ENCODE data around the gene ZNF169. TPM values are rescaled to one million over a fixed set of nuclear protein-coding genes. Genes with fewer than 3 reads are reported as not detected.

Gene ZNF169
- polyA plus RNA-seq, 1 donor from 2014 or later = 8.3 TPM

GRCh38 chr9:94281101-94281500, 22.0 kb downstream of the ZNF169 start:
- H3K27ac ChIP-seq (ENCODE audit: low read length) = no peak overlapping the region
- H3K79me2 ChIP-seq (replicated peaks; ENCODE audit: insufficient read depth, low read length) = no peaks in the 10 kb centered on the region
- no peaks in the 10 kb centered on the region for H3K36me3 ChIP-seq (ENCODE audit: insufficient read depth, low read length)
- TF ChIP-seq EZH2 (IDR thresholded peaks at IDR 0.05; ENCODE audit: borderline replicate concordance, insufficient read depth, low read length, poor library complexity, severe bottlenecking) = no peak
- no peak for TF ChIP-seq RAD21 (conservative IDR thresholded peaks at IDR 0.05)
- TF ChIP-seq EP300 (conservative IDR thresholded peaks at IDR 0.05; ENCODE audit: poor library complexity, severe bottlenecking) = no peak
- TF ChIP-seq MXI1 (conservative IDR thresholded peaks at IDR 0.05; ENCODE audit: poor library complexity, severe bottlenecking) = no peak
- no peak for TF ChIP-seq TAF1 (IDR thresholded peaks at IDR 0.05; ENCODE audit: low read depth)
- no peak for TF ChIP-seq SMC3 (conservative IDR thresholded peaks at IDR 0.05; ENCODE audit: poor library complexity)
- TF ChIP-seq POLR2AphosphoS5 (IDR thresholded peaks at IDR 0.05) = no peak
- no peak for TF ChIP-seq CTCF (IDR thresholded peaks at IDR 0.05; ENCODE audit: poor library complexity, severe bottlenecking)
- TF ChIP-seq REST (IDR thresholded peaks at IDR 0.05; ENCODE audit: borderline replicate concordance) = no peak
- no peak overlapping the region for H2AFZ ChIP-seq (ENCODE audit: low read depth, low read length)
- no peak overlapping the region for H3K4me2 ChIP-seq (ENCODE audit: low read length)
- no peak overlapping the region for H3K4me3 ChIP-seq (ENCODE audit: low read length)
- no peaks in the 10 kb centered on the region for H4K20me1 ChIP-seq (ENCODE audit: insufficient read depth)
- H3K9me3 ChIP-seq (ENCODE audit: low read length) = no peaks in the 10 kb centered on the region
- H3K27me3 ChIP-seq (ENCODE audit: insufficient read depth, low read depth, low read length) = no peaks in the 10 kb centered on the region
- H3K9ac ChIP-seq (ENCODE audit: low read length) = no peak overlapping the region
- no peaks in the 10 kb centered on the region for H3K9me2 ChIP-seq (ENCODE audit: insufficient read depth, low read length)
- H3F3A ChIP-seq (ENCODE audit: insufficient read depth, low read length, poor library complexity, severe bottlenecking) = no peaks in the 10 kb centered on the region

- H4K20me1 ChIP-seq (ENCODE audit: insufficient read depth) = no peaks in the 10 kb centered on the region
- no peak overlapping the region for H3K27ac ChIP-seq (ENCODE audit: low read length)
- H3K4me3 ChIP-seq (ENCODE audit: low read length) = no peak overlapping the region
- H3K9me3 ChIP-seq (ENCODE audit: low read length) = no peaks in the 10 kb centered on the region
- TF ChIP-seq RAD21 (conservative IDR thresholded peaks at IDR 0.05) (no peak), EP300 (conservative IDR thresholded peaks at IDR 0.05; ENCODE audit: poor library complexity, severe bottlenecking) (no peak), SMC3 (conservative IDR thresholded peaks at IDR 0.05; ENCODE audit: poor library complexity) (no peak), MXI1 (conservative IDR thresholded peaks at IDR 0.05; ENCODE audit: poor library complexity, severe bottlenecking) (no peak), POLR2AphosphoS5 (IDR thresholded peaks at IDR 0.05) (no peak), TAF1 (IDR thresholded peaks at IDR 0.05; ENCODE audit: low read depth) (no peak), CTCF (IDR thresholded peaks at IDR 0.05; ENCODE audit: poor library complexity, severe bottlenecking) (no peak), EZH2 (IDR thresholded peaks at IDR 0.05; ENCODE audit: borderline replicate concordance, insufficient read depth, low read length, poor library complexity, severe bottlenecking) (no peak), REST (IDR thresholded peaks at IDR 0.05; ENCODE audit: borderline replicate concordance) (no peak)
- no peaks in the 10 kb centered on the region for H3K36me3 ChIP-seq (ENCODE audit: insufficient read depth, low read length)
- H2AFZ ChIP-seq (ENCODE audit: low read depth, low read length) = no peak overlapping the region
- no peak overlapping the region for H3K4me2 ChIP-seq (ENCODE audit: low read length)
- H3K27me3 ChIP-seq (ENCODE audit: insufficient read depth, low read depth, low read length) = no peaks in the 10 kb centered on the region
- H3K9me2 ChIP-seq (ENCODE audit: insufficient read depth, low read length) = no peaks in the 10 kb centered on the region
- no peaks in the 10 kb centered on the region for H3F3A ChIP-seq (ENCODE audit: insufficient read depth, low read length, poor library complexity, severe bottlenecking)
- no peak overlapping the region for H3K9ac ChIP-seq (ENCODE audit: low read length)
- H3K79me2 ChIP-seq (replicated peaks; ENCODE audit: insufficient read depth, low read length) = no peaks in the 10 kb centered on the region
These were observed 27.0 kb downstream of the ZNF169 start for GRCh38 chr9:94286116-94286515.

Measured in neural cell (in vitro differentiated cells).